NB4 (cell line): ENCODE measurements around the gene BMPR1A.

Experiments
- DNase-seq: peaks from one replicate; pipeline ENCODE4 v3.0.0; 2010; ENCODE audit warnings: low read depth
- H3K4me3 ChIP-seq: one replicate; pipeline ENCODE4 v1.5.1; 2011; ENCODE audit warnings: mild to moderate bottlenecking, low read depth, low read length, moderate library complexity
- CTCF ChIP-seq: IDR thresholded peaks from one replicate; pipeline ENCODE4 v1.5.1; 2012; ENCODE audit warnings: low read depth, low read length
- MYC ChIP-seq: IDR thresholded peaks from 2 replicates; pipeline ENCODE4 v1.6.1; 2011; ENCODE audit warnings: low read depth, low read length
- POLR2A ChIP-seq: IDR thresholded peaks from 2 replicates; pipeline ENCODE4 v1.6.1; 2011; ENCODE audit warnings: mild to moderate bottlenecking; ENCODE audit not compliant: insufficient read length; ENCODE audit errors: extremely low read depth
- TF ChIP-seq, protein P1 (sequence below): IDR thresholded peaks from 2 replicates; pipeline ENCODE4 v1.6.1; 2011; ENCODE audit warnings: low read depth, low read length

Gene BMPR1A

DNA sequence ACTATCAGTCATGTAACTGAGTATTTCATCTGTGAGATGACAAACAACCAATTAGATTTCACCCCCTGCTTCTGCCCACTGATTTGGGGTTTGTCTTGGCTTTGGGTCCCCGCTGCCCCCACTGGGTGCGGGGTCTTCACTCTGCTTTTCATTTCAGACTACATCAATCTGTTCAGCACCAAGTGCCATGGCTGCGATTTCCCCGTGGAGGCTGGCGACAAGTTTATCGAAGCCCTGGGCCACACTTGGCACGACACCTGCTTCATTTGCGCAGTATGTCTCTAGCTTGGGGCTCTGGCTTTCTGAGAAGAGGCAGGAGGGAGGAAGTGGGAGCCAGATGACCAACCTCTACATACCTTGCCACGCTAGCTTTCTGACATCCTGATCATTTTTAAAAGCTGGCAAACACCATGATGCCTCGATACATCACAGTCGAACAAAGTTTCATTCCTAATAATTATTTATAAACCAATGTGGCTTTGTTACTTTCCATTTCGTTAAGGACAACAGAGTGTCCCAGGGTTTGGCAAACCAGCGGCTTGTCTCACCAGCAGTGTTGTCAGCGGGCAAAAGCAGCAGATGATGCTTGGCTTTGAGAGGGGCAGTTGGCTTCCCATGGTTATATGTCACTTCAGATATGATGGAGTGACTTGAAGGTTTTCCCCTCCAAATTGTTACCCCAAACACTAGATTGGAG lies 30.3 kb upstream of the BMPR1A start:
- DNase-seq: no peak
- H3K4me3 ChIP-seq: no peak overlapping the region
- TF ChIP-seq MYC (no peak), CTCF (no peak)
- TF ChIP-seq, protein P1, sequence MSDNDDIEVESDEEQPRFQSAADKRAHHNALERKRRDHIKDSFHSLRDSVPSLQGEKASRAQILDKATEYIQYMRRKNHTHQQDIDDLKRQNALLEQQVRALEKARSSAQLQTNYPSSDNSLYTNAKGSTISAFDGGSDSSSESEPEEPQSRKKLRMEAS: no peak

DNA sequence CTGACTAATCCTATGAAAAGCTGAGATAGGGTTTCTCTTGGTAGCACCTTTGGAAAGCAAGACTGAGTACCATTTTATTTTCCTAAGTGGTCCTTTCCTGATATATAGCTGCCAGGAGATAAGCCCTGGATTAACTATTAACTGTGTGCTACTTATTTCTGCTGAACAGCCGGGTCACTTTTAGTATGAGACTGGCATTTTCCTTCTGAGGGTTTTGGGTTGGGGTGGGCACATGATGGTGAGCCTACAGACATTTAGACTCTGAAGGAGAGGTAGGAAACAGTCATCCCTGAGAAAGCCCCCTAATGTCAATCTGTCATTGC lies 29.8 kb upstream of the BMPR1A start:
- DNase-seq: no peak
- no peak overlapping the region for H3K4me3 ChIP-seq
- TF ChIP-seq POLR2A: no peak
- TF ChIP-seq CTCF: no peak
- TF ChIP-seq MYC: no peak
- TF ChIP-seq, protein P1: no peak

GRCh38 chr10:86727470-86727869 lies 28.9 kb upstream of the BMPR1A start:
- TF ChIP-seq CTCF (no peak), POLR2A (no peak), MYC (no peak)
- TF ChIP-seq, protein P1: no peak
- DNase-seq: no peak
- H3K4me3 ChIP-seq: no peak overlapping the region

DNA sequence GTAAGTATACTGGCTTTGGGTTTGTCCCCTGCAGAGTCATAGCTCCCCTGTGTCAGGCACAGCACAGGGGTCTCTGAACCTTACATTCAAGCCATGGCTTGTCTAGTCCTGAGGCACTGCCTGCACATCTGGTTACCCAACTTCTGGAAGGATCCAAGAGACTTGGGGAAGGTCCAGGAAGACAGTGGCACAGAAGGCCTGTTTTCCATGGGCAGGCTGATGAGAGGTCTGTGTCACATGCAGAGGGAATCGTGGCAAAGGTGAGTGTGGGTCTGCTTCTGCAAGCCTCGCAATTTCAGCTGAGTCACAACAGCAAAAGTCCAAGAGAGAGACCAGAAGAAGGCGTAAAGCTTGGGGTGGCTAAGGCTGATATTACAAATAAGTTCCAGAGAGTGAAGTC lies 28.4 kb upstream of the BMPR1A start:
- TF ChIP-seq CTCF (no peak), MYC (no peak), POLR2A (no peak)
- TF ChIP-seq, protein P1: no peak
- no peak overlapping the region for H3K4me3 ChIP-seq
- DNase-seq: no peak

- no peak for TF ChIP-seq CTCF
- no peak for TF ChIP-seq POLR2A
- TF ChIP-seq MYC: no peak
- TF ChIP-seq, protein P1: no peak
- no peak overlapping the region for H3K4me3 ChIP-seq
- no peak for DNase-seq
Observed at GRCh38 chr10:86729677-86730076, 26.7 kb upstream of the BMPR1A start.

GRCh38 chr10:86730227-86730626 lies 26.2 kb upstream of the BMPR1A start:
- H3K4me3 ChIP-seq: no peak overlapping the region
- no peak for DNase-seq
- TF ChIP-seq POLR2A (no peak), CTCF (no peak), MYC (no peak)
- TF ChIP-seq, protein P1: no peak
